GM12801 (cell line): ENCODE measurements around the gene MTG2.

ENCODE experiments used
- CTCF ChIP-seq: IDR thresholded peaks from one replicate; pipeline ENCODE4 v1.5.1; 2011; ENCODE audit warnings: control low read depth; ENCODE audit not compliant: insufficient read length; ENCODE audit errors: extremely low read depth

The MTG2 gene

GRCh38 chr20:62206388-62206775 is 23.6 kb downstream of the MTG2 start:
- TF ChIP-seq CTCF, result no peak

GRCh38 chr20:62208061-62208794 is 25.4 kb downstream of the MTG2 start:
- TF ChIP-seq CTCF, result no peak

- no peak for TF ChIP-seq CTCF
Observed at GRCh38 chr20:62208795-62209755, 26.2 kb downstream of the MTG2 start.

GRCh38 chr20:62209850-62210495 is 27.1 kb downstream of the MTG2 start:
- no peak for TF ChIP-seq CTCF

GRCh38 chr20:62210496-62210855 is 27.6 kb downstream of the MTG2 start:
- TF ChIP-seq CTCF, result no peak

- no peak for TF ChIP-seq CTCF
Observed at GRCh38 chr20:62211216-62211615, 28.4 kb downstream of the MTG2 start.

- no peak for TF ChIP-seq CTCF
Observed at GRCh38 chr20:62211769-62212288, 29.0 kb downstream of the MTG2 start.
